ENCODE data around the gene SNRPD2. TPM values are rescaled to one million over a fixed set of nuclear protein-coding genes. Genes with fewer than 3 reads are reported as not detected.

Gene SNRPD2
- total RNA-seq, result 180 TPM

- intact Hi-C loops (cut with DNase I), result no loop called here
- peak in 1 of 2 donors; percentile 95 for DNase-seq (ENCODE audit: extremely low spot score in 2 of 2)
- Histone ChIP-seq H3K4me3 (peak within 1 kb of the TSS; percentile 68 to 72), H3K4me1 (peaks cover 23% of the 10 kb centered on the region), H3K27me3 (no peaks in the 10 kb centered on the region), H3K27ac (peak within 1 kb of the TSS; percentile 90), H3K9me3 (no peaks in the 10 kb centered on the region), H3K36me3 (peaks cover 0 to 22% of the 10 kb centered on the region in 2 donors)
- peak in 1 of 2 donors; percentile 76 for TF ChIP-seq POLR2A (IDR thresholded peaks at IDR 0.05)
- TF ChIP-seq, protein P1, sequence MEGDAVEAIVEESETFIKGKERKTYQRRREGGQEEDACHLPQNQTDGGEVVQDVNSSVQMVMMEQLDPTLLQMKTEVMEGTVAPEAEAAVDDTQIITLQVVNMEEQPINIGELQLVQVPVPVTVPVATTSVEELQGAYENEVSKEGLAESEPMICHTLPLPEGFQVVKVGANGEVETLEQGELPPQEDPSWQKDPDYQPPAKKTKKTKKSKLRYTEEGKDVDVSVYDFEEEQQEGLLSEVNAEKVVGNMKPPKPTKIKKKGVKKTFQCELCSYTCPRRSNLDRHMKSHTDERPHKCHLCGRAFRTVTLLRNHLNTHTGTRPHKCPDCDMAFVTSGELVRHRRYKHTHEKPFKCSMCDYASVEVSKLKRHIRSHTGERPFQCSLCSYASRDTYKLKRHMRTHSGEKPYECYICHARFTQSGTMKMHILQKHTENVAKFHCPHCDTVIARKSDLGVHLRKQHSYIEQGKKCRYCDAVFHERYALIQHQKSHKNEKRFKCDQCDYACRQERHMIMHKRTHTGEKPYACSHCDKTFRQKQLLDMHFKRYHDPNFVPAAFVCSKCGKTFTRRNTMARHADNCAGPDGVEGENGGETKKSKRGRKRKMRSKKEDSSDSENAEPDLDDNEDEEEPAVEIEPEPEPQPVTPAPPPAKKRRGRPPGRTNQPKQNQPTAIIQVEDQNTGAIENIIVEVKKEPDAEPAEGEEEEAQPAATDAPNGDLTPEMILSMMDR (IDR thresholded peaks at IDR 0.05), result no peak
- TF ChIP-seq POLR2AphosphoS5 (IDR thresholded peaks at IDR 0.05; ENCODE audit: insufficient read depth in 1 of 2, low read depth in 1 of 2), result peak; percentile 91 to 96
These were observed at the start of gene SNRPD2 for GRCh38 chr19:45691516-45692186. SNRPD2 (minus strand) TSS chr19:45691953; CDS start chr19:45691888, 65 bp downstream.

- Histone ChIP-seq H3K4me3 (no peak overlapping the region), H3K9me3 (no peaks in the 10 kb centered on the region), H3K4me1 (no peaks in the 10 kb centered on the region), H3K27ac (no peak overlapping the region), H3K36me3 (no peaks in the 10 kb centered on the region), H3K27me3 (no peaks in the 10 kb centered on the region)
- DNase-seq (ENCODE audit: extremely low spot score in 2 of 2), result no peak
- TF ChIP-seq POLR2AphosphoS5 (IDR thresholded peaks at IDR 0.05; ENCODE audit: insufficient read depth in 1 of 2, low read depth in 1 of 2) (no peak), POLR2A (IDR thresholded peaks at IDR 0.05) (no peak)
- TF ChIP-seq, protein P1 (IDR thresholded peaks at IDR 0.05), result no peak
- intact Hi-C loops (cut with DNase I), result no loop called here
These were observed 48.0 kb upstream of the SNRPD2 start for GRCh38 chr19:45739498-45740439.

- H3K9me3 ChIP-seq, result no peaks in the 10 kb centered on the region
- no peak for DNase-seq (ENCODE audit: extremely low spot score in 2 of 2)
- no peaks in the 10 kb centered on the region for H3K36me3 ChIP-seq
- H3K27me3 ChIP-seq, result no peaks in the 10 kb centered on the region
- no peak within 1 kb of the TSS for H3K4me3 ChIP-seq
- TF ChIP-seq, protein P1 (IDR thresholded peaks at IDR 0.05), result no peak
- TF ChIP-seq POLR2A (IDR thresholded peaks at IDR 0.05), result no peak
- TF ChIP-seq POLR2AphosphoS5 (IDR thresholded peaks at IDR 0.05; ENCODE audit: insufficient read depth in 1 of 2, low read depth in 1 of 2), result no peak
- H3K27ac ChIP-seq, result no peak within 1 kb of the TSS
- intact Hi-C loops (cut with DNase I), result no loop called here
- H3K4me1 ChIP-seq, result peaks cover 21% of the 10 kb centered on the region
These were observed 41.5 kb upstream of the SNRPD2 start, which contains the start of gene MEIOSIN for GRCh38 chr19:45733160-45733810. MEIOSIN (plus strand) TSS chr19:45733439; CDS start chr19:45735377, 1,938 bp downstream.

- Histone ChIP-seq H3K27ac (peak within 1 kb of the TSS; percentile 68), H3K4me1 (peaks cover 31% of the 10 kb centered on the region), H3K9me3 (no peaks in the 10 kb centered on the region), H3K4me3 (peak within 1 kb of the TSS; percentile 63 to 83), H3K27me3 (no peaks in the 10 kb centered on the region), H3K36me3 (no peaks in the 10 kb centered on the region)
- TF ChIP-seq, protein P1 (IDR thresholded peaks at IDR 0.05), result no peak
- TF ChIP-seq POLR2AphosphoS5 (IDR thresholded peaks at IDR 0.05; ENCODE audit: insufficient read depth in 1 of 2, low read depth in 1 of 2) (peak; percentile 92 to 100), POLR2A (IDR thresholded peaks at IDR 0.05) (peak in 1 of 2 donors; percentile 62)
- intact Hi-C loops (cut with DNase I), result no loop called here
- DNase-seq (ENCODE audit: extremely low spot score in 2 of 2), result peak in 1 of 2 donors; percentile 96
These were observed 38.9 kb upstream of the SNRPD2 start, which contains the start of gene FBXO46 for GRCh38 chr19:45730368-45731288. FBXO46 (minus strand) TSS chr19:45730896; CDS start chr19:45713495, 17,401 bp downstream.

All from vagina (tissue), 2 donors.